ENCODE measurements around the gene PTH2R.

- TF ChIP-seq CTCF (conservative IDR thresholded peaks at IDR 0.05): no peak
- TF ChIP-seq EZH2 (IDR thresholded peaks at IDR 0.05; ENCODE audit: low read depth): no peak
Measured at GRCh38 chr2:208501206-208501605, 94.6 kb downstream of the PTH2R start.

All from PC-9 (cell line).